GM13976 (cell line): ENCODE measurements around the gene ATG2A.

Experiments
- DNase-seq: peaks from one replicate; pipeline ENCODE4 v3.0.0; 2012; ENCODE audit warnings: low spot score
- in situ Hi-C: fragments of 300-500 bp; cut with MboI; formaldehyde crosslinking; loops from one replicate; pipeline ENCODE4 v1.12.0; 2022; ENCODE audit warnings: low sequenced_read_pairs, mixed read lengths, inconsistent platforms; ENCODE audit not compliant: unreplicated experiment
- TF ChIP-seq, protein P1 (sequence below): IDR thresholded peaks from 2 replicates; pipeline ENCODE4 v1.5.1; 2012; ENCODE audit warnings: borderline replicate concordance, mild to moderate bottlenecking; ENCODE audit not compliant: insufficient read depth; ENCODE audit errors: extremely low read depth, missing control alignments, control extremely low read depth

Gene ATG2A

DNA sequence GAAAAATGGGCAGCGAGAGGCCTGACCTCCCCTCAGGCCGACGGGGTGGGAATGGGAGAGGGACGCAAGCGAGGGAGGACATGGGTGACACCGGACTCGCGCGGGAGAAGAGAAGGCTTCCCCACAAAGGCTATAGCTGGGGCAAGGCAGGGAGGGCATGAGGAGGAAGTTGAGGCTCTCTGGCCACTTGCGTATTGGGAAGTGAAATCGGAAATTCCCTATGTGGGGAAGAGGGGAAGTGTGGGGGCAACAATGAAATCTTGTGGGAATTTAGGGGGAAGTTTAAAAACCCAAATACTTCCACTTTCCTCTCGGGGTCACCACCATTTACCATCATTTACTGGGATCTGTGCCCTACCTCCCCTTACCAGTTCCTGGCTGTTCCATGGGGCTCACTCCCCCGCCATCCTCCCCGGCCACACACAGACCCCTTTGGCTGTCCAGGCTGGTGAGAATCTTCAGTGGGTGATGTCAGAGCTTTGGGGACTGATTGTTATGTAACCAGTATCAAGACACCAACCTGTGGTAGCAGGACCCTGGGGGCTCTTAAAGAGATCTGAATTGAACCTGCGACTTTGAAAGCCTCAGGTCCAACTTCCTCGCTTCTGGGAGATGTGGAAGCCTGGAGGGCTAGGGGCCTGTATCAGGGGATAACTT is 37.6 kb downstream of the ATG2A start:
- no peak for DNase-seq
- TF ChIP-seq, protein P1, sequence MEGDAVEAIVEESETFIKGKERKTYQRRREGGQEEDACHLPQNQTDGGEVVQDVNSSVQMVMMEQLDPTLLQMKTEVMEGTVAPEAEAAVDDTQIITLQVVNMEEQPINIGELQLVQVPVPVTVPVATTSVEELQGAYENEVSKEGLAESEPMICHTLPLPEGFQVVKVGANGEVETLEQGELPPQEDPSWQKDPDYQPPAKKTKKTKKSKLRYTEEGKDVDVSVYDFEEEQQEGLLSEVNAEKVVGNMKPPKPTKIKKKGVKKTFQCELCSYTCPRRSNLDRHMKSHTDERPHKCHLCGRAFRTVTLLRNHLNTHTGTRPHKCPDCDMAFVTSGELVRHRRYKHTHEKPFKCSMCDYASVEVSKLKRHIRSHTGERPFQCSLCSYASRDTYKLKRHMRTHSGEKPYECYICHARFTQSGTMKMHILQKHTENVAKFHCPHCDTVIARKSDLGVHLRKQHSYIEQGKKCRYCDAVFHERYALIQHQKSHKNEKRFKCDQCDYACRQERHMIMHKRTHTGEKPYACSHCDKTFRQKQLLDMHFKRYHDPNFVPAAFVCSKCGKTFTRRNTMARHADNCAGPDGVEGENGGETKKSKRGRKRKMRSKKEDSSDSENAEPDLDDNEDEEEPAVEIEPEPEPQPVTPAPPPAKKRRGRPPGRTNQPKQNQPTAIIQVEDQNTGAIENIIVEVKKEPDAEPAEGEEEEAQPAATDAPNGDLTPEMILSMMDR: no peak
- in situ Hi-C loops: no loop called here

DNA sequence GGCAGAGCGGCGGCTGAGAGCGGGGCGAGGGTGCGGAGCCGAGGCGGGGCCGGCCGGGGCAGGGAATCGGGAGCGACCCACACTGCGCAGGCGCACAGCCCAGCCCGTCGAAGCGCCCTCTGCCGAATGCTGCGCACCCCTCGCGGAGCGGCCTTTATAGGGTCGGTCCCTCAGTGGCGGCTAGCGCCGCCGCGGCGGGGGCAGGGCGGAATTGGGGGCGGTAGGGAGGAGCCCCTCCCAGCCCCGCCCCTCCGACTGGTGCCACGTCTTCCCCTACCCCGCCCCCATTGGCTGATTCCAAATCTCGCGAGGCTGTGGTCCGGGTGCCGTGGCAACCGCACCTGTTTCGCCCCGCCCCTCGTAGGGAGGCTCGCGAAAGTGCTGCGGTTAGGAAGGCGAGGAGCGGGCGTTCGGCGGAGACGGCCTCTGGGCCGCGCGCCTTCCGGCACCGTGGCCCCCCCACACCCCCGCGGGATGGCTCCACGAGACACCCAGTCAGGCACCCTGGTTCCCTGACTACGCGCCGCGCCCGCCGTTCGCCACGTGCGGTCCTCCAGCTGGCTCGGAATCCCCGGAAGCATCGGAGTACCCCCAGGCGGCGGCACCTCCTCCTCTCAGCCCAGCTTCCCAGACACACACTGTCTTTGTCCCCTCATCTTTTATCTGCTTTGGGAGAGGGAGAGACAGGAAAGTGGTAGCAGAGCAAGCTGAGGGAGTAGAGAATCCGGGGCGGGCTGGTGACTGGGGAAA is 38.3 kb downstream of the ATG2A start, which contains the start of gene EHD1:
Gene EHD1 (minus strand): TSS at position 128 of the 750 bp plus-strand sequence. CDS start 157 bp downstream, outside the sequence.
- in situ Hi-C loops: no loop called here
- TF ChIP-seq, protein P1: peak; percentile 91
- DNase-seq: peak; percentile 100

DNA sequence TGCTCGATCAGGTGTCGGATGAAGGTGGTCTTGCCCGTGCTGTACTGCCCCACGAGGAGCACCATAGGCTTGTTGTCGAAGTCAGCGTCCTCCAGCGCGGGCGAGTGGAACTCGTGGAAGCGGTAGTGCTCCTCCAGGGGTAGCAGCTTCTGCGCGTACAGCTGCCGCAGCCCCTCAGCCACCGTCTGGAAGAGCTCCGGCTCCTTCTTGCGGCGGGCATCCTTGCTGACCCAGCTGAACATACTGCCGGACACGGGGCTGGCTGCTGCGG is 38.9 kb downstream of the ATG2A start:
- TF ChIP-seq, protein P1: no peak
- no peak for DNase-seq
- in situ Hi-C loops: no loop called here

DNA sequence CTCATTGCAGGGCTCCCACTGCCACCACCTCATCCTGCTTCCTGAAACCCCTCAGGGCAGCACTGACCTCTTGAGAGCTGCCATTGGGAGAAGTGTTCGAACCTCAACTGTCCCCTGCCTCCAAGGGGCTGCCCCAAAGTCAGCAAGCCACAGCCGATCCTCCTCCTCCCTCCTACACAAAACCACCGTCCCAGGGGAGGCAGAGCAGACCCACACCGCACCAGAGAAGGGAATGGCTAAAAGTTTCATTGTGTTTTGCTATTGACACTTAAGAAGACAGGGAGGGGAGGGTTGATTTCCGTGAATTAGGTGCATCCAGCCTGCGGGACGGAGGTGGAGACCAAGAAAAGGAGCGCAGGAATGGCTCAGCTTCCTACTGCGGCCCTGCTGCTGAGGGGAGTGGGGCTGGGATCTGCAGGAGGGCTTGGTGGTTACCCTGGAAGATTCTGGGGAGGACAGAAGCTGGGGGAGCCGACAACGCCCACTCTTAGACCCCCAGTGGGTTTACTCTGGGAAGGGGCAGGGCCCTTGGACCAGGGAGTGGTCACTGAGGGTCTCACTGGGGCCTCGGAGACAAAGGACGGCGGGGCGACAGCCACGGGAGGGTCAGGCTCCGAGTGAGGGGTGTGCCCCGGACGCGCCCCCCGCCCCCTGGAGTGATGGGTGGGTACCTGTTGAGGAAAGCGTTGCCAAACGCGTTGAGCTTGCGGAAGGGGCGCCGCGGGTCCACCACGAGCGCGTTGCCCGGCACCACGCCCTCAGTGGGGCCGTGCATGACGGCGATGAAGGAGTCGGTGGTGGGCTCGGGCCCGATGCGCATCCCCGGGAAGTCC is 39.4 kb downstream of the ATG2A start:
- TF ChIP-seq, protein P1: no peak
- in situ Hi-C loops: no loop called here
- peak; percentile 73 for DNase-seq

DNA sequence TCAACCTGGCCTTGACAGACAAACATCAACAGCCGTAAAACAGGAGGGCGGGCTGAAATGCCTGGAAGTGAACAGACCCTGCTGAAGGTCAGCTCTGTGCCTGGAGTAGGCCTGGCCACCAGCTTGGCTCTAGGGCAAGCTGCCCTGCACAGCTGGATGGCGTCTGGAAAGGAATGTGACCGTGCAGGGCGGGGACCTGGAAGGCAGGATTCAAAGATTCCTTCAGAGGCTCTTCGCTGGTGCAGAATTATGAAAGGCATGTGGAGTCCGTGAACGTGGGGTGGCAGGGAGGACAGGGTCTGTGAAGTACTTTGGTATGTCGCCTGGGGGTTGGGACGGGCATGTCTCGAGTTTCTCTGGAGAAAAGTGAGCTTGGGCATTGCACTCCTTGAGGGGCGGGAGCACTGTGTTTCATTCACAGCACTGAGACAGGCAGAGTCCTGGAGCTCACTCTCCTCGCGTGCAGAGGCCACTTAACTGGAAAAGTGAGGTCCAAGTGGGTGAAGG is 40.1 kb downstream of the ATG2A start:
- DNase-seq: no peak
- TF ChIP-seq, protein P1: no peak
- in situ Hi-C loops: no loop called here

DNA sequence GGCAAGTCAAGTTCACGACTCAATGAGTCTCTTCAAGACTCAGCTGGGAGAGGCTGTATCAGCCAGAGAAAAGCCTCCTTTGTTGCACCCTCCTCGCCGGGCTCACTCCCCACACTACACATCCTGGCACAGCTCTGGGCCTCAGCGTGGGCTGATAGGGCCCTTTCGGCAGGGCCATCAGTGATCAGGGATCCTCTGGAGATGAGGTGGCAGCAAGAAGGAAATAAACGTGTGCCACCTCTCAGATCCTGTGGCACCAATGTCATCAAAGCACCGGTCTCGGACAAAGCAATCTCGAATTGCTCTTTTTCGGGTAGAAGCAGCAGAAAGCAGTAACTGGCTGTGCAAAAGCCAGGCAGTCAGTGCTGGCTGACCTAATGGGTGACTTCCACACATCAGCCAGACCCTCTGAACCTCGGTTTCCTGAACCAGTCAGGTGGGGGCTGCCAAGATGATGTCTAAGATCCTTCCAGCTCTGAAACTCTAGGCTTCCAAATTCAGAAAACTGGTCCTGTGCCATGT is 40.7 kb downstream of the ATG2A start:
- no peak for DNase-seq
- in situ Hi-C loops: no loop called here
- TF ChIP-seq, protein P1: no peak
